PFSK-1 (cell line): Measurements from ENCODE around the gene MAP4K5.

ENCODE experiments used
- POLR2AphosphoS5 ChIP-seq: IDR thresholded peaks from 2 replicates; pipeline ENCODE4 v1.6.1; 2012; ENCODE audit warnings: low read depth, mild to moderate bottlenecking, control low read depth, low read length, moderate library complexity
- TAF1 ChIP-seq: IDR thresholded peaks from 2 replicates; pipeline ENCODE4 v1.6.1; 2012; ENCODE audit warnings: low read length, control low read depth, borderline replicate concordance; ENCODE audit not compliant: insufficient read depth

DNA sequence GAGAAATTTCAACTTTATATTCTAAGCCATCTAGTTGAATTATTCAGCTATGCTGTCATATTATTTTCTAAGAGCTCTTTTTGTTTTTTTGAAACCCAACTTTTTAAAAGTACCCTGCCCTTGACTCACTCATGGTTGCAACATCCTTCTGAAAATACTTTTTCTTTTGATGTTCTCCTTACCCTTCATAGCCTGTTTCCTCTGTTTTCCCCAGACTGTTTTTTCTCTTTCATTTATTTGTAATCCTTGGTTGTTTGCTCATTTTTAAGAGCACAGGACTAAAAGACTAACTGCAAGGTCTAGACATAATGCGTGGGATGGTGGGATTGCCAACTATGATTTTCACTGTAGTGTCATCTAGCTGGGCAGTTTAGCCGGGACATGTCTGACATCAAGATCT, 114.5 kb downstream of the MAP4K5 start:
- TF ChIP-seq POLR2AphosphoS5 (no peak), TAF1 (no peak)
